Keratinocyte (primary cell): Measurements from ENCODE around the gene QRICH1. TPM values are rescaled to one million over a fixed set of nuclear protein-coding genes. Genes with fewer than 3 reads are reported as not detected.

ENCODE experiments used
- DNase-seq: peaks from one replicate; pipeline ENCODE4 v3.0.0-alpha.2; 2011; ENCODE audit warnings: low read depth, missing footprints, low spot score
- FAIRE-seq: peaks from 2 replicates; lab custom pipeline; 2011; peaks lifted over from hg19 to GRCh38; lab: Jason Lieb, UNC
- H2AFZ ChIP-seq: 2 replicates; pipeline ENCODE4 v1.6.0; 2012; ENCODE audit warnings: low read length, control low read depth, inconsistent platforms; ENCODE audit not compliant: control insufficient read depth
- H3K27ac ChIP-seq: 2 replicates; pipeline ENCODE4 v1.5.1; 2011; ENCODE audit warnings: low read length; ENCODE audit not compliant: control insufficient read depth, insufficient read depth
- H3K27me3 ChIP-seq: 3 replicates; pipeline ENCODE4 v1.6.0; 2011; ENCODE audit warnings: low read length; ENCODE audit not compliant: control insufficient read depth, insufficient read depth; ENCODE audit errors: extremely low read depth
- H3K36me3 ChIP-seq, 2 experiments: 2 replicates in 1 of 2; 3 replicates in 1 of 2; pipeline ENCODE4 v1.5.1; 2011; ENCODE audit warnings: low read length in 2 of 2, mild to moderate bottlenecking in 1 of 2; ENCODE audit not compliant: control insufficient read depth in 2 of 2, insufficient read depth in 2 of 2; ENCODE audit errors: extremely low read depth in 1 of 2
- H3K4me1 ChIP-seq: 3 replicates; pipeline ENCODE4 v1.5.1; 2011; ENCODE audit warnings: low read length; ENCODE audit not compliant: control insufficient read depth, insufficient read depth; ENCODE audit errors: extremely low read depth
- H3K4me2 ChIP-seq: 3 replicates; pipeline ENCODE4 v1.6.0; 2011; ENCODE audit warnings: low read depth, low read length; ENCODE audit not compliant: control insufficient read depth, insufficient read depth; ENCODE audit errors: extremely low read depth
- H3K4me3 ChIP-seq, 3 experiments: fragments of 200-600 bp in 1 of 3; sonication (generic) in 1 of 3; 2 replicates in 2 of 3; 3 replicates in 1 of 3; pipeline ENCODE4 v1.5.1; 2011 to 2016; ENCODE audit warnings: low read length in 3 of 3, mild to moderate bottlenecking in 3 of 3, control low read depth in 2 of 3, inconsistent platforms in 1 of 3, low read depth in 1 of 3, mixed read lengths in 1 of 3, mixed run types in 1 of 3, moderate library complexity in 1 of 3; ENCODE audit not compliant: control insufficient read depth in 2 of 3, insufficient read depth in 2 of 3; ENCODE audit errors: extremely low read depth in 1 of 3
- H3K79me2 ChIP-seq: 2 replicates; pipeline ENCODE4 v1.6.0; 2012; ENCODE audit warnings: low read length; ENCODE audit not compliant: control insufficient read depth, insufficient read depth
- H3K9ac ChIP-seq: 3 replicates; pipeline ENCODE4 v1.6.0; 2011; ENCODE audit warnings: low read length; ENCODE audit not compliant: control insufficient read depth, insufficient read depth; ENCODE audit errors: extremely low read depth
- H3K9me1 ChIP-seq: 3 replicates; pipeline ENCODE4 v1.6.0; 2011; ENCODE audit warnings: low read length; ENCODE audit not compliant: control insufficient read depth, insufficient read depth; ENCODE audit errors: extremely low read depth
- H3K9me3 ChIP-seq: 2 replicates; pipeline ENCODE4 v1.5.1; 2012; ENCODE audit warnings: low read depth, low read length; ENCODE audit not compliant: control insufficient read depth
- H4K20me1 ChIP-seq: 3 replicates; pipeline ENCODE4 v1.6.0; 2011; ENCODE audit warnings: low read length; ENCODE audit not compliant: control insufficient read depth, insufficient read depth; ENCODE audit errors: extremely low read depth
- CTCF ChIP-seq, 3 experiments: IDR thresholded peaks in 1 of 3; conservative IDR thresholded peaks in 1 of 3; optimal IDR thresholded peaks in 1 of 3; 2 replicates in 2 of 3; 3 replicates in 1 of 3; pipeline versions ENCODE3 to v1.5.1; 2011; ENCODE audit warnings: low read length in 3 of 3, mild to moderate bottlenecking in 3 of 3, moderate library complexity in 2 of 3, control low read depth in 1 of 3, inconsistent platforms in 1 of 3; ENCODE audit not compliant: insufficient read depth in 2 of 3; ENCODE audit errors: extremely low read depth in 1 of 3
- EZH2 ChIP-seq: IDR thresholded peaks from one replicate; pipeline ENCODE4 v1.6.1; 2012; ENCODE audit warnings: inconsistent platforms, mild to moderate bottlenecking, low read length, moderate library complexity
- dilution Hi-C: fragments of 300-500 bp; cut with MboI; formaldehyde crosslinking; loops from one replicate; pipeline ENCODE4 v1.7.0; 2020; ENCODE audit warnings: low sequenced_read_pairs; ENCODE audit not compliant: extremely low pct_ligation_motif_present
- polyA plus RNA-seq, 5 experiments: library from polyadenylated mRNA; depleted of rRNA in 3 of 5; stranded (reverse) in 3 of 5; stranded (forward) in 1 of 5; unstranded in 1 of 5; fragments of >200 nt; gene quantifications; 1 replicate in 1 of 5; 2 replicates in 3 of 5; 3 replicates in 1 of 5; pipeline versions ENCODE4 v1.2.1 to v1.2.3, GENCODE V29; 2011 to 2012; ENCODE audit warnings: missing spikeins in 2 of 5, low read depth in 1 of 5, low replicate concordance in 1 of 5

QRICH1 gene
- polyA plus RNA-seq, 1 donor (not counting 4 experiments of a cell fraction or from before 2014, with no cell fraction given) = 60.4 TPM

GRCh38 chr3:49122886-49123545, 29.1 kb upstream of the QRICH1 start:
- Histone ChIP-seq H3K27ac (no peak overlapping the region), H3K36me3 (peaks cover 27 to 38% of the 10 kb centered on the region in 2 experiments), H3K9me1 (peaks cover 2% of the 10 kb centered on the region), H3K79me2 (peaks cover 15% of the 10 kb centered on the region), H3K4me2 (no peak overlapping the region), H3K9me3 (no peaks in the 10 kb centered on the region), H3K4me1 (peaks cover 13% of the 10 kb centered on the region), H2AFZ (no peak overlapping the region), H3K4me3 (no peak overlapping the region), H3K27me3 (no peaks in the 10 kb centered on the region), H4K20me1 (no peaks in the 10 kb centered on the region), H3K9ac (no peak overlapping the region)
- DNase-seq (no peak), FAIRE-seq (no peak)
- dilution Hi-C loops = no loop called here
- TF ChIP-seq EZH2 = no peak

DNA sequence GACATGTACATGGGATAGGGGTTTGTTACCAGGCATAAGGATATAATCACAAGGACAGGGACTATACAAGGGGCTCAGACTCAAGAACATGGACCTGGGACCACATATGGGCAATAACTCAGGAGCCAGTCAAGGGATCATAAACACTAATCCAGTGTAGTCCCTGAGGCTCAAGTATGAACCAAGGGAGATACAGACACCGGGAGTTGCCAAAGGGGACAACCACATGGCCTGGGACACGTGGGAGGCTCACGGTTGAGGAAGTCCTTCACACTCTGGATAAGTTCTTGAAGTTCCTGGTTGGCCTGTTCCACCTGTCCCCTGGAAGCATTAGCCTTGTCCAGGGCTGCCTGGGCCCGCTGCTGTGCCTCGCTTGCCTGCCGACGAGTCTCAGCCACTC, 28.6 kb upstream of the QRICH1 start:
- H4K20me1 ChIP-seq = no peaks in the 10 kb centered on the region
- no peaks in the 10 kb centered on the region for H3K27me3 ChIP-seq
- no peak overlapping the region for H3K27ac ChIP-seq
- H3K79me2 ChIP-seq = peaks cover 15% of the 10 kb centered on the region
- no peak overlapping the region for H3K4me3 ChIP-seq
- no peak for TF ChIP-seq CTCF (optimal IDR thresholded peaks at IDR 0.05 in 1 of 3, IDR thresholded peaks at IDR 0.05 in 1 of 3, conservative IDR thresholded peaks at IDR 0.05 in 1 of 3; ENCODE audit: extremely low read depth in 1 of 3, insufficient read depth in 2 of 3, low read length in 3 of 3)
- TF ChIP-seq EZH2 = no peak
- FAIRE-seq (no peak), DNase-seq (no peak)
- H3K4me2 ChIP-seq = no peak overlapping the region
- H3K9me3 ChIP-seq = no peaks in the 10 kb centered on the region
- H3K36me3 ChIP-seq = peaks cover 31 to 43% of the 10 kb centered on the region in 2 experiments
- H3K9me1 ChIP-seq = peaks cover 2% of the 10 kb centered on the region
- H3K4me1 ChIP-seq = peaks cover 13% of the 10 kb centered on the region
- dilution Hi-C loops = no loop called here
- no peak overlapping the region for H3K9ac ChIP-seq
- H2AFZ ChIP-seq = no peak overlapping the region
